ENCODE results near the gene ZNRF1. TPM values are rescaled to one million over a fixed set of nuclear protein-coding genes. Genes with fewer than 3 reads are reported as not detected.

Gene ZNRF1
- polyA plus RNA-seq, 4 donors = 5.8 to 10.1 (median 8.0) TPM

- no peaks in the 10 kb centered on the region for H3K9me3 ChIP-seq (ENCODE audit: control insufficient read depth in 2 of 2, insufficient read depth in 1 of 2, low read depth in 1 of 2, low read length in 1 of 2)
- no peak overlapping the region for H3K27ac ChIP-seq (ENCODE audit: low read depth in 1 of 3, low read length in 2 of 3)
- DNase-seq = no peak
- H3K36me3 ChIP-seq (ENCODE audit: control insufficient read depth in 3 of 3, insufficient read depth in 2 of 3, low read depth in 1 of 3, low read length in 3 of 3) = peaks cover 0 to 8% (median 0%) of the 10 kb centered on the region in 3 donors
- no peak for FAIRE-seq
- peaks cover 1 to 25% (median 5%) of the 10 kb centered on the region in 3 donors for H3K4me1 ChIP-seq (ENCODE audit: control insufficient read depth in 3 of 3, insufficient read depth in 2 of 3, low read depth in 1 of 3, low read length in 2 of 3)
- H3K4me3 ChIP-seq (ENCODE audit: low read depth in 1 of 3, low read length in 3 of 3) = no peak overlapping the region
- no peaks in the 10 kb centered on the region for H3K27me3 ChIP-seq (ENCODE audit: control insufficient read depth in 3 of 3, insufficient read depth in 3 of 3, low read length in 3 of 3)
- 90 to 94% (median 93%) methylated on average over 39 to 44 of the region's 44 CpGs for WGBS, 3 donors
Observed at GRCh38 chr16:75114179-75114945, 115.5 kb downstream of the ZNRF1 start.

- H3K9me3 ChIP-seq (ENCODE audit: control insufficient read depth in 2 of 2, insufficient read depth in 1 of 2, low read depth in 1 of 2, low read length in 1 of 2) = no peaks in the 10 kb centered on the region
- DNase-seq (no peak), FAIRE-seq (no peak)
- peaks cover 0 to 17% (median 3%) of the 10 kb centered on the region in 3 donors for H3K4me1 ChIP-seq (ENCODE audit: control insufficient read depth in 3 of 3, insufficient read depth in 2 of 3, low read depth in 1 of 3, low read length in 2 of 3)
- peak overlapping the region in 1 of 3 donors; percentile 52 for H3K4me3 ChIP-seq (ENCODE audit: low read depth in 1 of 3, low read length in 3 of 3)
- H3K36me3 ChIP-seq (ENCODE audit: control insufficient read depth in 3 of 3, insufficient read depth in 2 of 3, low read depth in 1 of 3, low read length in 3 of 3) = peaks cover 0 to 3% (median 0%) of the 10 kb centered on the region in 3 donors
- no peak overlapping the region for H3K27ac ChIP-seq (ENCODE audit: low read depth in 1 of 3, low read length in 2 of 3)
- no peaks in the 10 kb centered on the region for H3K27me3 ChIP-seq (ENCODE audit: control insufficient read depth in 3 of 3, insufficient read depth in 3 of 3, low read length in 3 of 3)
- WGBS, 3 donors = 85 to 91% (median 91%) methylated on average over 43 to 45 of the region's 45 CpGs
Observed at GRCh38 chr16:75114946-75115825, 116.4 kb downstream of the ZNRF1 start.

GRCh38 chr16:75116081-75116910 lies 117.5 kb downstream of the ZNRF1 start, which contains the start of gene LDHD:
TSS of gene LDHD (minus strand) at chr16:75116780. CDS start at chr16:75116720, 60 bp downstream.
- no peaks in the 10 kb centered on the region for H3K27me3 ChIP-seq (ENCODE audit: control insufficient read depth in 3 of 3, insufficient read depth in 3 of 3, low read length in 3 of 3)
- H3K4me3 ChIP-seq (ENCODE audit: low read depth in 1 of 3, low read length in 3 of 3) = peak within 1 kb of the TSS; percentile 27 to 52 (median 31)
- DNase-seq (peak; percentile 60 to 79), FAIRE-seq (no peak)
- peak within 1 kb of the TSS in 1 of 3 donors; percentile 74 for H3K27ac ChIP-seq (ENCODE audit: low read depth in 1 of 3, low read length in 2 of 3)
- 52 to 66% (median 60%) methylated on average over 15 of the region's 15 CpGs for WGBS, 3 donors
- peaks cover 0 to 7% of the 10 kb centered on the region in 2 donors for H3K9me3 ChIP-seq (ENCODE audit: control insufficient read depth in 2 of 2, insufficient read depth in 1 of 2, low read depth in 1 of 2, low read length in 1 of 2)
- peaks cover 0 to 3% (median 0%) of the 10 kb centered on the region in 3 donors for H3K36me3 ChIP-seq (ENCODE audit: control insufficient read depth in 3 of 3, insufficient read depth in 2 of 3, low read depth in 1 of 3, low read length in 3 of 3)
- H3K4me1 ChIP-seq (ENCODE audit: control insufficient read depth in 3 of 3, insufficient read depth in 2 of 3, low read depth in 1 of 3, low read length in 2 of 3) = peaks cover 0 to 11% (median 3%) of the 10 kb centered on the region in 3 donors

GRCh38 chr16:75116911-75117245 lies 118.1 kb downstream of the ZNRF1 start:
- peaks cover 0 to 7% (median 0%) of the 10 kb centered on the region in 3 donors for H3K4me1 ChIP-seq (ENCODE audit: control insufficient read depth in 3 of 3, insufficient read depth in 2 of 3, low read depth in 1 of 3, low read length in 2 of 3)
- H3K9me3 ChIP-seq (ENCODE audit: control insufficient read depth in 2 of 2, insufficient read depth in 1 of 2, low read depth in 1 of 2, low read length in 1 of 2) = peaks cover 0 to 8% of the 10 kb centered on the region in 2 donors
- H3K27me3 ChIP-seq (ENCODE audit: control insufficient read depth in 3 of 3, insufficient read depth in 3 of 3, low read length in 3 of 3) = no peaks in the 10 kb centered on the region
- H3K27ac ChIP-seq (ENCODE audit: low read depth in 1 of 3, low read length in 2 of 3) = no peak overlapping the region
- no peak overlapping the region for H3K4me3 ChIP-seq (ENCODE audit: low read depth in 1 of 3, low read length in 3 of 3)
- 53 to 62% (median 61%) methylated on average over 3 of the region's 3 CpGs for WGBS, 3 donors
- FAIRE-seq (no peak), DNase-seq (no peak)
- peaks cover 0 to 3% (median 0%) of the 10 kb centered on the region in 3 donors for H3K36me3 ChIP-seq (ENCODE audit: control insufficient read depth in 3 of 3, insufficient read depth in 2 of 3, low read depth in 1 of 3, low read length in 3 of 3)

- DNase-seq (peak in 1 of 2 donors; percentile 22), FAIRE-seq (no peak)
- no peak overlapping the region for H3K27ac ChIP-seq (ENCODE audit: low read depth in 1 of 3, low read length in 2 of 3)
- H3K9me3 ChIP-seq (ENCODE audit: control insufficient read depth in 2 of 2, insufficient read depth in 1 of 2, low read depth in 1 of 2, low read length in 1 of 2) = peaks cover 0 to 13% of the 10 kb centered on the region in 2 donors
- H3K4me1 ChIP-seq (ENCODE audit: control insufficient read depth in 3 of 3, insufficient read depth in 2 of 3, low read depth in 1 of 3, low read length in 2 of 3) = peaks cover 0 to 3% (median 0%) of the 10 kb centered on the region in 3 donors
- no peak overlapping the region for H3K4me3 ChIP-seq (ENCODE audit: low read depth in 1 of 3, low read length in 3 of 3)
- WGBS, 3 donors = 55 to 68% (median 66%) methylated on average over 6 of the region's 6 CpGs
- no peaks in the 10 kb centered on the region for H3K27me3 ChIP-seq (ENCODE audit: control insufficient read depth in 3 of 3, insufficient read depth in 3 of 3, low read length in 3 of 3)
- H3K36me3 ChIP-seq (ENCODE audit: control insufficient read depth in 3 of 3, insufficient read depth in 2 of 3, low read depth in 1 of 3, low read length in 3 of 3) = no peaks in the 10 kb centered on the region
Observed at GRCh38 chr16:75118943-75119539, 120.2 kb downstream of the ZNRF1 start.

- H3K4me1 ChIP-seq (ENCODE audit: control insufficient read depth in 3 of 3, insufficient read depth in 2 of 3, low read depth in 1 of 3, low read length in 2 of 3) = peaks cover 0 to 3% (median 0%) of the 10 kb centered on the region in 3 donors
- no peak for DNase-seq
- no peak overlapping the region for H3K4me3 ChIP-seq (ENCODE audit: low read depth in 1 of 3, low read length in 3 of 3)
- WGBS, 3 donors = 78 to 86% (median 81%) methylated on average over 4 of the region's 4 CpGs
- FAIRE-seq = no peak
- no peaks in the 10 kb centered on the region for H3K27me3 ChIP-seq (ENCODE audit: control insufficient read depth in 3 of 3, insufficient read depth in 3 of 3, low read length in 3 of 3)
- peaks cover 0 to 13% of the 10 kb centered on the region in 2 donors for H3K9me3 ChIP-seq (ENCODE audit: control insufficient read depth in 2 of 2, insufficient read depth in 1 of 2, low read depth in 1 of 2, low read length in 1 of 2)
- no peak overlapping the region for H3K27ac ChIP-seq (ENCODE audit: low read depth in 1 of 3, low read length in 2 of 3)
- H3K36me3 ChIP-seq (ENCODE audit: control insufficient read depth in 3 of 3, insufficient read depth in 2 of 3, low read depth in 1 of 3, low read length in 3 of 3) = no peaks in the 10 kb centered on the region
Observed at GRCh38 chr16:75120253-75120652, 121.4 kb downstream of the ZNRF1 start.

GRCh38 chr16:75121949-75122568 lies 123.2 kb downstream of the ZNRF1 start:
- no peak for DNase-seq
- no peak overlapping the region for H3K27ac ChIP-seq (ENCODE audit: low read depth in 1 of 3, low read length in 2 of 3)
- H3K4me1 ChIP-seq (ENCODE audit: control insufficient read depth in 3 of 3, insufficient read depth in 2 of 3, low read depth in 1 of 3, low read length in 2 of 3) = no peaks in the 10 kb centered on the region
- no peak for FAIRE-seq
- H3K27me3 ChIP-seq (ENCODE audit: control insufficient read depth in 3 of 3, insufficient read depth in 3 of 3, low read length in 3 of 3) = no peaks in the 10 kb centered on the region
- peaks cover 0 to 18% of the 10 kb centered on the region in 2 donors for H3K9me3 ChIP-seq (ENCODE audit: control insufficient read depth in 2 of 2, insufficient read depth in 1 of 2, low read depth in 1 of 2, low read length in 1 of 2)
- no peaks in the 10 kb centered on the region for H3K36me3 ChIP-seq (ENCODE audit: control insufficient read depth in 3 of 3, insufficient read depth in 2 of 3, low read depth in 1 of 3, low read length in 3 of 3)
- 92 to 93% (median 93%) methylated on average over 6 of the region's 6 CpGs for WGBS, 3 donors
- H3K4me3 ChIP-seq (ENCODE audit: low read depth in 1 of 3, low read length in 3 of 3) = no peak overlapping the region

Data from small intestine (tissue), 7 donors.